Fibroblast of lung (primary cell): Measurements from ENCODE around the gene RO60. TPM values are rescaled to one million over a fixed set of nuclear protein-coding genes. Genes with fewer than 3 reads are reported as not detected.

Source experiments
- DNase-seq, 2 donors: peaks; one replicate each; pipeline versions ENCODE4 v3.0.0 to v3.0.0-alpha.2; 2010; ENCODE audit warnings: low read depth in 2 of 2
- H2AFZ ChIP-seq: 2 replicates; pipeline ENCODE4 v1.5.1; 2012; ENCODE audit warnings: low read length, control low read depth, inconsistent platforms
- H3K27ac ChIP-seq: 2 replicates; pipeline ENCODE4 v1.5.1; 2011; ENCODE audit warnings: low read length, control low read depth; ENCODE audit not compliant: insufficient read depth
- H3K27me3 ChIP-seq: 2 replicates; pipeline ENCODE4 v1.5.1; 2011; ENCODE audit warnings: mild to moderate bottlenecking, low read length; ENCODE audit not compliant: control insufficient read depth, insufficient read depth
- H3K36me3 ChIP-seq: 2 replicates; pipeline ENCODE4 v1.5.1; 2011; ENCODE audit warnings: low read length; ENCODE audit not compliant: control insufficient read depth, insufficient read depth
- H3K4me1 ChIP-seq: 2 replicates; pipeline ENCODE4 v1.5.1; 2011; ENCODE audit warnings: low read length; ENCODE audit not compliant: control insufficient read depth, insufficient read depth; ENCODE audit errors: extremely low read depth
- H3K4me2 ChIP-seq: 2 replicates; pipeline ENCODE4 v1.5.1; 2011; ENCODE audit warnings: low read length, control low read depth; ENCODE audit not compliant: insufficient read depth; ENCODE audit errors: extremely low read depth
- H3K4me3 ChIP-seq, 4 experiments: fragments of 200-600 bp in 1 of 4; sonication (generic) in 1 of 4; replicated peaks in 1 of 4; 2 replicates each; pipeline ENCODE4 v1.5.1; 2011 to 2016; ENCODE audit warnings: low read length in 4 of 4, low read depth in 3 of 4, mild to moderate bottlenecking in 3 of 4, control low read depth in 2 of 4, inconsistent platforms in 1 of 4, mixed read lengths in 1 of 4; ENCODE audit not compliant: insufficient read depth in 1 of 4; ENCODE audit errors: control extremely low read depth in 1 of 4
- H3K79me2 ChIP-seq: 2 replicates; pipeline ENCODE4 v1.5.1; 2012; ENCODE audit warnings: mild to moderate bottlenecking, low read length, inconsistent platforms; ENCODE audit not compliant: control insufficient read depth, insufficient read depth
- H3K9ac ChIP-seq: 2 replicates; pipeline ENCODE4 v1.5.1; 2011; ENCODE audit warnings: mild to moderate bottlenecking, low read length, control low read depth; ENCODE audit not compliant: insufficient read depth
- H3K9me3 ChIP-seq: 2 replicates; pipeline ENCODE4 v1.5.1; 2012; ENCODE audit warnings: low read depth, low read length; ENCODE audit not compliant: control insufficient read depth, insufficient read depth
- H4K20me1 ChIP-seq: 2 replicates; pipeline ENCODE4 v1.5.1; 2011; ENCODE audit warnings: low read length; ENCODE audit not compliant: control insufficient read depth, insufficient read depth; ENCODE audit errors: extremely low read depth
- CTCF ChIP-seq, 2 donors: IDR thresholded peaks in 1 of 2; conservative IDR thresholded peaks in 1 of 2; 1 replicate in 1 of 2; 2 replicates in 1 of 2; pipeline ENCODE4 v1.5.1; 2011 to 2012; ENCODE audit warnings: low read length in 2 of 2, control low read depth in 1 of 2, inconsistent platforms in 1 of 2, low read depth in 1 of 2, mild to moderate bottlenecking in 1 of 2
- EZH2 ChIP-seq: IDR thresholded peaks from 2 replicates; pipeline ENCODE4 v1.5.1; 2012; ENCODE audit warnings: low read length, control low read depth, mild to moderate bottlenecking; ENCODE audit errors: missing control alignments
- polyA minus RNA-seq: library from RNA; depleted of rRNA, polyadenylated mRNA; stranded (reverse); fragments of >200 nt; gene quantifications from 2 replicates; pipeline ENCODE4 v1.2.3, GENCODE V29; 2011; ENCODE audit warnings: low replicate concordance
- polyA plus RNA-seq, 2 donors: library from polyadenylated mRNA; depleted of rRNA in 1 of 2; stranded (reverse) in 1 of 2; unstranded in 1 of 2; fragments of >200 nt; gene quantifications; 2 replicates each; pipeline ENCODE4 v1.2.1, GENCODE V29; 2011 to 2012; ENCODE audit warnings: missing spikeins in 1 of 2
- total RNA-seq: library from RNA; depleted of rRNA; stranded (reverse); fragments of >200 nt; gene quantifications from 2 replicates; pipeline ENCODE4 v1.2.1, GENCODE V29; 2014

RO60 gene
- total RNA-seq: 164 and 207 TPM in 2 replicates
- 39.5 and 44.0 TPM in 2 replicates for polyA plus RNA-seq
- polyA plus RNA-seq (2012): 18.0 and 23.1 TPM in 2 replicates
- 22.3 and 28.9 TPM in 2 replicates for polyA minus RNA-seq

GRCh38 chr1:193059282-193060114 lies at the start of gene RO60, which contains the start of gene UCHL5:
Gene RO60 (plus strand): TSS chr1:193059612. CDS start chr1:193069055, 9,443 bp downstream.
Gene UCHL5 (minus strand): TSS chr1:193059360. CDS start chr1:193059260, 100 bp downstream.
- Histone ChIP-seq H3K27me3 (no peaks in the 10 kb centered on the region), H3K9me3 (no peaks in the 10 kb centered on the region)

GRCh38 chr1:193011406-193011805 lies 48.0 kb upstream of the RO60 start:
- no peak overlapping the region for H3K4me2 ChIP-seq

More at GRCh38 chr1:193059282-193060114, at the start of gene RO60, which contains the start of gene UCHL5:
- Histone ChIP-seq H3K79me2 (peaks cover 88% of the 10 kb centered on the region), H3K27ac (peak within 1 kb of the TSS; percentile 97), H4K20me1 (no peaks in the 10 kb centered on the region), H3K4me1 (peaks cover 2% of the 10 kb centered on the region), H3K4me3 (peak within 1 kb of the TSS; percentile 81 to 99 (median 85)), H3K9ac (peak within 1 kb of the TSS; percentile 93), H3K36me3 (no peaks in the 10 kb centered on the region), H2AFZ (peak within 1 kb of the TSS; percentile 80), H3K4me2 (peak within 1 kb of the TSS; percentile 93)
- peak; percentile 99 for DNase-seq
- TF ChIP-seq EZH2: no peak
- TF ChIP-seq CTCF (conservative IDR thresholded peaks at IDR 0.05 in 1 of 2, IDR thresholded peaks at IDR 0.05 in 1 of 2; ENCODE audit: low read depth in 1 of 2, low read length in 2 of 2): no peak

More at GRCh38 chr1:193011406-193011805, 48.0 kb upstream of the RO60 start:
- DNase-seq: no peak
- Histone ChIP-seq H3K9me3 (no peaks in the 10 kb centered on the region), H4K20me1 (no peaks in the 10 kb centered on the region), H3K27ac (no peak overlapping the region), H3K36me3 (no peaks in the 10 kb centered on the region), H3K9ac (no peak overlapping the region), H3K79me2 (no peaks in the 10 kb centered on the region), H3K4me1 (peaks cover 9% of the 10 kb centered on the region), H3K27me3 (no peaks in the 10 kb centered on the region), H3K4me3 (no peak overlapping the region), H2AFZ (no peak overlapping the region)
- TF ChIP-seq CTCF (conservative IDR thresholded peaks at IDR 0.05 in 1 of 2, IDR thresholded peaks at IDR 0.05 in 1 of 2; ENCODE audit: low read depth in 1 of 2, low read length in 2 of 2) (no peak), EZH2 (no peak)
